HEK293T (cell line): ENCODE results near the gene KIAA1671.

Source experiments
- CTCF ChIA-PET: fragments of 350-600 bp; formaldehyde crosslinking; extraction: SDS; loops from one replicate; lab custom pipeline; 2021; ENCODE audit warnings: antibody characterized with exemption, inconsistent platforms; lab: Yijun Ruan, JAX
- POLR2A ChIA-PET: fragments of 350-600 bp; formaldehyde crosslinking; extraction: SDS; loops from one replicate; lab custom pipeline; 2020; ENCODE audit warnings: antibody characterized with exemption, inconsistent platforms; lab: Yijun Ruan, JAX
- DNase-seq: peaks from one replicate; pipeline ENCODE4 v3.0.0; 2012; ENCODE audit warnings: mixed read lengths; ENCODE audit errors: extremely low spot score
- ARNT ChIP-seq: fragments of 450-650 bp; IDR thresholded peaks from 2 replicates; pipeline ENCODE4 v1.6.1; 2017; ENCODE audit warnings: mild to moderate bottlenecking
- BHLHE40 ChIP-seq: fragments of 450-650 bp; IDR thresholded peaks from 2 replicates; pipeline ENCODE4 v1.6.1; 2016; ENCODE audit warnings: mild to moderate bottlenecking, moderate library complexity, borderline replicate concordance
- CTBP1 ChIP-seq: fragments of 450-650 bp; IDR thresholded peaks from 2 replicates; pipeline ENCODE4 v1.6.1; 2016; ENCODE audit warnings: borderline replicate concordance
- ELF4 ChIP-seq: fragments of 450-650 bp; IDR thresholded peaks from 2 replicates; pipeline ENCODE4 v1.6.1; 2017; ENCODE audit warnings: antibody characterized with exemption
- FOXA1 ChIP-seq: fragments of 450-650 bp; IDR thresholded peaks from 2 replicates; pipeline ENCODE4 v1.6.1; 2016; ENCODE audit warnings: mild to moderate bottlenecking
- FOXK2 ChIP-seq: fragments of 450-650 bp; IDR thresholded peaks from 2 replicates; pipeline ENCODE4 v1.6.1; 2016; ENCODE audit warnings: mild to moderate bottlenecking
- FOXM1 ChIP-seq: fragments of 450-650 bp; IDR thresholded peaks from 2 replicates; pipeline ENCODE4 v1.6.1; 2017; ENCODE audit warnings: mild to moderate bottlenecking, borderline replicate concordance
- HDGF ChIP-seq: fragments of 450-650 bp; IDR thresholded peaks from 2 replicates; pipeline ENCODE4 v1.6.1; 2017; ENCODE audit warnings: antibody characterized with exemption, borderline replicate concordance
- L3MBTL2 ChIP-seq: fragments of 450-650 bp; conservative IDR thresholded peaks from 2 replicates; pipeline ENCODE4 v1.6.1; 2016; ENCODE audit warnings: mild to moderate bottlenecking
- LEF1 ChIP-seq: fragments of 450-650 bp; IDR thresholded peaks from 2 replicates; pipeline ENCODE4 v1.6.1; 2017; ENCODE audit warnings: mild to moderate bottlenecking, borderline replicate concordance
- NFRKB ChIP-seq: fragments of 450-650 bp; IDR thresholded peaks from 2 replicates; pipeline ENCODE4 v1.6.1; 2016; ENCODE audit warnings: mild to moderate bottlenecking, moderate library complexity
- PKNOX1 ChIP-seq: fragments of 450-650 bp; IDR thresholded peaks from 2 replicates; pipeline ENCODE4 v1.6.1; 2016
- SP1 ChIP-seq: fragments of 450-650 bp; IDR thresholded peaks from 2 replicates; pipeline ENCODE4 v1.6.1; 2017
- SUZ12 ChIP-seq: fragments of 450-650 bp; IDR thresholded peaks from 2 replicates; pipeline ENCODE4 v1.6.1; 2016; ENCODE audit warnings: mild to moderate bottlenecking
- TARDBP ChIP-seq: fragments of 450-650 bp; IDR thresholded peaks from 2 replicates; pipeline ENCODE4 v1.6.1; 2016
- ZNF384 ChIP-seq: fragments of 450-650 bp; IDR thresholded peaks from 2 replicates; pipeline ENCODE4 v1.6.1; 2016

KIAA1671 gene

GRCh38 chr22:25144522-25144921 is 192.0 kb downstream of the KIAA1671 start:
- no peak for DNase-seq
- ChIA-PET CTCF (no interaction called here), POLR2A (no interaction called here)
- no peak for TF ChIP-seq HDGF
- no peak for TF ChIP-seq FOXA1
- no peak for TF ChIP-seq SP1
- no peak for TF ChIP-seq ARNT
- TF ChIP-seq FOXK2: no peak
- TF ChIP-seq LEF1: no peak
- TF ChIP-seq TARDBP: no peak
- TF ChIP-seq CTBP1: no peak
- no peak for TF ChIP-seq ELF4
- no peak for TF ChIP-seq ZNF384

- DNase-seq: no peak
- POLR2A ChIA-PET: no interaction called here
- CTCF ChIA-PET: interaction anchor here (0.7 kb wide), 1 partner anchor 92 kb away, joined by 3 read pairs; no protein-coding TSS in a partner anchor
- TF ChIP-seq FOXA1: no peak
- TF ChIP-seq CTBP1: no peak
- TF ChIP-seq NFRKB: no peak
- TF ChIP-seq FOXM1: no peak
- TF ChIP-seq ELF4: no peak
- TF ChIP-seq HDGF: no peak
- TF ChIP-seq ARNT: no peak
- TF ChIP-seq TARDBP: no peak
- no peak for TF ChIP-seq LEF1
- TF ChIP-seq SP1: no peak
- no peak for TF ChIP-seq SUZ12
- TF ChIP-seq L3MBTL2: no peak
These were observed 193.8 kb downstream of the KIAA1671 start for GRCh38 chr22:25146307-25146706.

GRCh38 chr22:25146906-25147641 is 194.6 kb downstream of the KIAA1671 start:
- TF ChIP-seq FOXK2 (no peak), CTBP1 (no peak), ZNF384 (no peak), ELF4 (no peak), TARDBP (no peak), FOXM1 (no peak), LEF1 (no peak), SUZ12 (no peak), NFRKB (no peak), BHLHE40 (no peak)
- DNase-seq: no peak
- POLR2A ChIA-PET: no interaction called here
- CTCF ChIA-PET: no interaction called here

GRCh38 chr22:25147642-25147928 is 195.1 kb downstream of the KIAA1671 start:
- CTCF ChIA-PET: no interaction called here
- no peak for TF ChIP-seq ELF4
- TF ChIP-seq PKNOX1: no peak
- TF ChIP-seq ARNT: no peak
- no peak for TF ChIP-seq FOXA1
- no peak for TF ChIP-seq L3MBTL2
- TF ChIP-seq ZNF384: no peak
- TF ChIP-seq TARDBP: no peak
- no peak for TF ChIP-seq SUZ12
- no peak for TF ChIP-seq CTBP1
- no peak for TF ChIP-seq LEF1
- TF ChIP-seq BHLHE40: no peak
- no peak for TF ChIP-seq FOXK2
- TF ChIP-seq FOXM1: no peak
- TF ChIP-seq HDGF: no peak
- no peak for TF ChIP-seq NFRKB
- no peak for TF ChIP-seq SP1
- no peak for DNase-seq
- POLR2A ChIA-PET: no interaction called here

GRCh38 chr22:25148149-25148691 is 195.7 kb downstream of the KIAA1671 start:
- POLR2A ChIA-PET: no interaction called here

More at GRCh38 chr22:25148149-25148691, 195.7 kb downstream of the KIAA1671 start:
- TF ChIP-seq HDGF: no peak
- TF ChIP-seq FOXK2: no peak
- no peak for TF ChIP-seq SP1
- no peak for TF ChIP-seq FOXA1
- no peak for TF ChIP-seq ZNF384
- TF ChIP-seq SUZ12: no peak
- no peak for TF ChIP-seq PKNOX1
- no peak for TF ChIP-seq L3MBTL2
- no peak for TF ChIP-seq FOXM1
- no peak for TF ChIP-seq LEF1
- no peak for TF ChIP-seq CTBP1
- TF ChIP-seq NFRKB: no peak
- TF ChIP-seq ARNT: no peak
- TF ChIP-seq BHLHE40: no peak
- no peak for TF ChIP-seq ELF4
- no peak for TF ChIP-seq TARDBP
- CTCF ChIA-PET: interaction anchor here (0.6 kb wide), 1 partner anchor 429 kb away, joined by 3 read pairs; no protein-coding TSS in a partner anchor
- no peak for DNase-seq
